Gastroesophageal sphincter (tissue), 4 donors: ENCODE measurements around the gene IMP3. TPM values are rescaled to one million over a fixed set of nuclear protein-coding genes. Genes with fewer than 3 reads are reported as not detected.

Experiments used
- ATAC-seq: fragments of 150-250 bp; one replicate; pipeline ENCODE4 v1.9.1; 2016; ENCODE audit warnings: mild to moderate bottlenecking, moderate library complexity
- H3K27ac ChIP-seq, 4 donors: fragments of 200-600 bp; sonication (generic) in 3 of 4; 1 replicate in 3 of 4; 2 replicates in 1 of 4; pipeline ENCODE4 v1.5.1; 2016 to 2019
- H3K27me3 ChIP-seq: fragments of 200-600 bp; sonication (generic); one replicate; pipeline ENCODE4 v1.5.1; 2019
- H3K36me3 ChIP-seq, 2 donors: fragments of 200-600 bp; sonication (generic); one replicate each; pipeline ENCODE4 v1.5.1; 2019; ENCODE audit warnings: control low read depth in 1 of 2
- H3K4me1 ChIP-seq, 3 donors: fragments of 200-600 bp; sonication (generic); 1 replicate in 2 of 3; 2 replicates in 1 of 3; pipeline ENCODE4 v1.5.1; 2016 to 2019; ENCODE audit warnings: control low read depth in 2 of 3
- H3K4me3 ChIP-seq, 2 donors: fragments of 200-600 bp; sonication (generic); one replicate each; pipeline ENCODE4 v1.5.1; 2019; ENCODE audit warnings: mild to moderate bottlenecking in 1 of 2, moderate library complexity in 1 of 2
- H3K9me3 ChIP-seq, 3 donors: fragments of 200-600 bp; sonication (generic); one replicate each; pipeline ENCODE4 v1.5.1; 2017 to 2019; ENCODE audit warnings: control low read depth in 2 of 3
- EP300 ChIP-seq: sonication (generic); formaldehyde crosslinking; IDR thresholded peaks from one replicate; pipeline ENCODE4 v1.6.1; 2017; ENCODE audit warnings: antibody characterized with exemption, mild to moderate bottlenecking
- POLR2A ChIP-seq, 2 donors: fragments of 450-650 bp; IDR thresholded peaks; one replicate each; pipeline ENCODE4 v1.6.1; 2017; ENCODE audit warnings: antibody characterized with exemption in 2 of 2, mild to moderate bottlenecking in 2 of 2, moderate library complexity in 1 of 2
- POLR2AphosphoS5 ChIP-seq: sonication (generic); formaldehyde crosslinking; IDR thresholded peaks from one replicate; pipeline ENCODE4 v1.6.1; 2017; ENCODE audit warnings: antibody characterized with exemption
- WGBS, 2 donors: methylation state at CpG; one replicate each; pipeline ENCODE4 v1.1.5; 2018; ENCODE audit warnings: low coverage in 1 of 2; 5-methylcytosine and 5-hydroxymethylcytosine counted together
- total RNA-seq, 4 donors: library from RNA; depleted of rRNA; stranded (reverse); fragments of >200 nt; gene quantifications; one replicate each; pipeline ENCODE4 v1.1.0, GENCODE V29; 2016
- TF ChIP-seq, protein P1 (sequence below), 4 experiments: fragments of 200-600 bp in 2 of 4; fragments of 450-650 bp in 2 of 4; sonication (generic) in 1 of 4; IDR thresholded peaks; one replicate each; pipeline ENCODE4 v1.5.1; 2017 to 2019; ENCODE audit warnings: antibody characterized with exemption in 4 of 4, mild to moderate bottlenecking in 2 of 4, moderate library complexity in 2 of 4

Gene IMP3
- total RNA-seq, 4 donors from 2014 or later, result 72.8 to 94.9 (median 85.5) TPM

- WGBS, 2 donors, result 64% methylated on average over 2 of the region's 2 CpGs; no CpG with 5 or more reads in 1 of the 2 donors
- H3K9me3 ChIP-seq, result no peaks in the 10 kb centered on the region
- peaks cover 2 to 37% (median 10%) of the 10 kb centered on the region in 3 donors for H3K4me1 ChIP-seq
- ATAC-seq, result no peak
- no peak overlapping the region for H3K27ac ChIP-seq
- no peaks in the 10 kb centered on the region for H3K36me3 ChIP-seq
- H3K4me3 ChIP-seq, result no peak overlapping the region
- TF ChIP-seq, protein P1, sequence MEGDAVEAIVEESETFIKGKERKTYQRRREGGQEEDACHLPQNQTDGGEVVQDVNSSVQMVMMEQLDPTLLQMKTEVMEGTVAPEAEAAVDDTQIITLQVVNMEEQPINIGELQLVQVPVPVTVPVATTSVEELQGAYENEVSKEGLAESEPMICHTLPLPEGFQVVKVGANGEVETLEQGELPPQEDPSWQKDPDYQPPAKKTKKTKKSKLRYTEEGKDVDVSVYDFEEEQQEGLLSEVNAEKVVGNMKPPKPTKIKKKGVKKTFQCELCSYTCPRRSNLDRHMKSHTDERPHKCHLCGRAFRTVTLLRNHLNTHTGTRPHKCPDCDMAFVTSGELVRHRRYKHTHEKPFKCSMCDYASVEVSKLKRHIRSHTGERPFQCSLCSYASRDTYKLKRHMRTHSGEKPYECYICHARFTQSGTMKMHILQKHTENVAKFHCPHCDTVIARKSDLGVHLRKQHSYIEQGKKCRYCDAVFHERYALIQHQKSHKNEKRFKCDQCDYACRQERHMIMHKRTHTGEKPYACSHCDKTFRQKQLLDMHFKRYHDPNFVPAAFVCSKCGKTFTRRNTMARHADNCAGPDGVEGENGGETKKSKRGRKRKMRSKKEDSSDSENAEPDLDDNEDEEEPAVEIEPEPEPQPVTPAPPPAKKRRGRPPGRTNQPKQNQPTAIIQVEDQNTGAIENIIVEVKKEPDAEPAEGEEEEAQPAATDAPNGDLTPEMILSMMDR (IDR thresholded peaks at IDR 0.05), result no peak
- TF ChIP-seq POLR2A (IDR thresholded peaks at IDR 0.05) (no peak), POLR2AphosphoS5 (no peak), EP300 (no peak)
- H3K27me3 ChIP-seq, result no peaks in the 10 kb centered on the region
Measured at GRCh38 chr15:75644376-75644775, 4.4 kb upstream of the IMP3 start.

- no peaks in the 10 kb centered on the region for H3K27me3 ChIP-seq
- H3K4me3 ChIP-seq, result no peak overlapping the region
- peaks cover 0 to 6% of the 10 kb centered on the region in 2 donors for H3K36me3 ChIP-seq
- WGBS, 2 donors, result 81 to 82% methylated on average over 2 to 5 of the region's 5 CpGs
- no peak overlapping the region for H3K27ac ChIP-seq
- no peaks in the 10 kb centered on the region for H3K9me3 ChIP-seq
- ATAC-seq, result no peak
- H3K4me1 ChIP-seq, result peaks cover 4 to 51% (median 20%) of the 10 kb centered on the region in 3 donors
- no peak for TF ChIP-seq POLR2AphosphoS5
- TF ChIP-seq EP300, result no peak
- TF ChIP-seq, protein P1 (IDR thresholded peaks at IDR 0.05), result no peak
- no peak for TF ChIP-seq POLR2A (IDR thresholded peaks at IDR 0.05)
Measured at GRCh38 chr15:75641603-75642002, 1.6 kb upstream of the IMP3 start.

- no peak for ATAC-seq
- Histone ChIP-seq H3K4me1 (peaks cover 2 to 51% (median 16%) of the 10 kb centered on the region in 3 donors), H3K4me3 (no peak overlapping the region), H3K36me3 (peaks cover 0 to 6% of the 10 kb centered on the region in 2 donors), H3K27ac (peak overlapping the region in 2 of 4 donors; percentile 93 to 94), H3K9me3 (no peaks in the 10 kb centered on the region), H3K27me3 (no peaks in the 10 kb centered on the region)
- WGBS, 2 donors, result 77 to 100% methylated on average over 2 to 4 of the region's 4 CpGs
- TF ChIP-seq EP300, result no peak
- TF ChIP-seq POLR2A (IDR thresholded peaks at IDR 0.05), result no peak
- TF ChIP-seq, protein P1 (IDR thresholded peaks at IDR 0.05), result no peak
- no peak for TF ChIP-seq POLR2AphosphoS5
Measured at GRCh38 chr15:75641179-75641503, 1.1 kb upstream of the IMP3 start.

DNA sequence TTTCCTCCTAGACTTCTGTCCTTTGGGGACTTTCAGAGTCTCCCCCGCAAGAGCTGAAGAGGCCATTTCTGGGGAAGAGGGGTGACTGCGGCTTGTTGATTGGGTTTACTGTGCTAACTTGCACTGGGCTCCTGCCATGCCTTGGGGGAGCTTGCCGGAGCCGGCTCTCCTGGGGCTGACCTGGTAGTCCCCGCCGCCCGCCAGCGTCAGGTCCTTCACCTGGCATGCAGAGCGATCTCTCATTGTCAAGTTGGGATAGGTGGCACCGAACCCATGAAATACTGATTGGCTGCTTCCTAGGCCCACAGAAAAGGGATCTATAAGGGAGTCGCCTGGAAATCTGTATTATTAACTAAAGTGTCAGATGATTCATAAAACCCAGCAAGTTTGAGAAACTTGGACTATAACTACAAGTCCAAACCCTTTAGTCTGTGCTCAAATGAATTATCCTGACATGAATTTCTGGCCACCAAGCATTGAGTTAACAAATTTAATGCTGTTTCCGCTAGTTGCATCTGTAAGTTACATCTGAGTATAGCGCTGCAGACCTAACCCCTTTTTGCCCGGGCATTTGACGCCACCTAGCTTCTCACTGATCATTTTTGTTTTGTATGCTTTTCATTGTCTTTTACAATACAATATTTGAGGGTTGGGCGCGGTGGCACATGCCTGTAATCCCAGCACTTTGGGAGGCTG, 607 bp upstream of the IMP3 start:
- WGBS, 2 donors, result 6 to 10% methylated on average over 3 to 7 of the region's 17 CpGs
- Histone ChIP-seq H3K9me3 (no peaks in the 10 kb centered on the region), H3K27ac (peak overlapping the region; percentile 85 to 94 (median 91)), H3K4me1 (peaks cover 2 to 48% (median 16%) of the 10 kb centered on the region in 3 donors), H3K4me3 (peak overlapping the region; percentile 64 to 78), H3K36me3 (peaks cover 0 to 6% of the 10 kb centered on the region in 2 donors), H3K27me3 (no peaks in the 10 kb centered on the region)
- TF ChIP-seq, protein P1 (IDR thresholded peaks at IDR 0.05), result peak in 1 of 4 experiments; percentile 18
- no peak for TF ChIP-seq POLR2A (IDR thresholded peaks at IDR 0.05)
- peak; percentile 38 for ATAC-seq

DNA sequence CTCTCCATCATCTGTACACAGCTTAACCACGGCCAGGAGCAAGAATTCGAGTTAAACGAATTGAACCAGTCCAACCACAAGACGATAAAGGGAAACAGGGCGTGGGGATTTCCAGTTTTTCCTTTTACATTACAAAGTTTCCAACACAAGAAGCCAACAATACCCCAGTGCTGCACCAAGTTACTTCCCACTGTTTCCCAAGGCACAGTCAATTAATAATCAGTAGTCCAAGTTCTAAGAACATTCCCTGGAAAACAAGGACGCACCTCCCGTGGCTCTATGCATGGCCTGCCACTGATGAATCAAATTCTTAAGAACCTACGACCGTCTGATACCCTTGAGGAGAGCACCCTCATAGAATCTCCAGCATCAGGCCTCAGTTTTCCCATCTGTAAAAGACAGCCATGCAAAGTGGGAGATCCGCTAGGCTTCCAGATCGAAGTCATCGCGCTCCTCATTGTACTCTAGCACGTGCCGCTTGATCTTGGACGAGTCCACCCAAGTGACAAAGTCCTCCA, 774 bp downstream of the IMP3 start:
- Histone ChIP-seq H3K9me3 (no peaks in the 10 kb centered on the region), H3K4me3 (peak overlapping the region; percentile 64 to 78), H3K27me3 (no peaks in the 10 kb centered on the region), H3K4me1 (peaks cover 2 to 45% (median 16%) of the 10 kb centered on the region in 3 donors), H3K36me3 (peaks cover 0 to 6% of the 10 kb centered on the region in 2 donors), H3K27ac (peak overlapping the region; percentile 81 to 94 (median 91))
- TF ChIP-seq POLR2A (IDR thresholded peaks at IDR 0.05) (no peak), POLR2AphosphoS5 (no peak), EP300 (no peak)
- TF ChIP-seq, protein P1 (IDR thresholded peaks at IDR 0.05), result no peak
- ATAC-seq, result no peak
- WGBS, 2 donors, result 1 to 3% methylated on average over 8 to 14 of the region's 16 CpGs
